Heart left ventricle (tissue), 16 donors: ENCODE results near the gene NR3C2. TPM values are rescaled to one million over a fixed set of nuclear protein-coding genes. Genes with fewer than 3 reads are reported as not detected.
A peak's percentile ranks its signal among the peaks of the same experiment; 100 is the strongest.

ENCODE experiments used
- ATAC-seq, 4 donors: fragments of 200-7000 bp; cut with Tn5 transposase; one replicate each; pipeline ENCODE4 v1.9.1; 2020 to 2022; ENCODE audit warnings: moderate library complexity in 4 of 4, mild to moderate bottlenecking in 3 of 4, moderate number of reproducible peaks in 1 of 4
- DNase-seq, 5 donors: peaks; one replicate each; pipeline ENCODE4 v3.0.0-alpha.2; 2020
- H3K27ac ChIP-seq, 12 donors: fragments of 200-600 bp; sonication (generic) in 4 of 12; one replicate each; pipeline versions ENCODE4 v1.5.0 to v1.8.0; 2016 to 2022; ENCODE audit warnings: mild to moderate bottlenecking in 2 of 12
- H3K27me3 ChIP-seq, 9 donors: fragments of 200-600 bp; sonication (generic) in 2 of 9; one replicate each; pipeline versions ENCODE4 v1.5.1 to v1.8.0; 2016 to 2022; ENCODE audit warnings: mild to moderate bottlenecking in 3 of 9
- H3K36me3 ChIP-seq, 9 donors: fragments of 200-600 bp; sonication (generic) in 2 of 9; one replicate each; pipeline versions ENCODE4 v1.5.0 to v1.8.0; 2018 to 2022; ENCODE audit warnings: mild to moderate bottlenecking in 2 of 9
- H3K4me1 ChIP-seq, 12 donors: fragments of 200-600 bp; sonication (generic) in 4 of 12; one replicate each; pipeline versions ENCODE4 v1.5.0 to v1.8.0; 2016 to 2022; ENCODE audit warnings: mild to moderate bottlenecking in 3 of 12
- H3K4me3 ChIP-seq, 12 donors: fragments of 200-600 bp; sonication (generic) in 4 of 12; one replicate each; pipeline versions ENCODE4 v1.5.0 to v1.8.0; 2017 to 2022; ENCODE audit warnings: mild to moderate bottlenecking in 9 of 12, moderate library complexity in 4 of 12
- H3K9me3 ChIP-seq, 12 donors: fragments of 200-600 bp; sonication (generic) in 4 of 12; one replicate each; pipeline versions ENCODE4 v1.5.0 to v1.8.0; 2016 to 2022; ENCODE audit warnings: mild to moderate bottlenecking in 1 of 12
- CTCF ChIP-seq, 12 donors: fragments of 200-600 bp; sonication (generic) in 4 of 12; IDR thresholded peaks; one replicate each; pipeline versions ENCODE4 v1.5.0 to v1.8.0; 2018 to 2022; ENCODE audit warnings: antibody characterized with exemption in 12 of 12, mild to moderate bottlenecking in 5 of 12
- POLR2A ChIP-seq, 2 donors: fragments of 450-650 bp; IDR thresholded peaks; one replicate each; pipeline ENCODE4 v1.6.1; 2017; ENCODE audit warnings: antibody characterized with exemption in 2 of 2, mild to moderate bottlenecking in 2 of 2, moderate library complexity in 2 of 2
- WGBS, 4 donors: extraction: QIAGEN DNeasy Blood & Tissue Kit in 2 of 4; methylation state at CpG; one replicate each; pipeline versions ENCODE4 v1.1.5 to v1.1.7; 2013 to 2018; 5-methylcytosine and 5-hydroxymethylcytosine counted together
- intact Hi-C, 10 donors: fragments of 100-400 bp; cut with DNase I; formaldehyde crosslinking; loops; one replicate each; pipeline versions ENCODE4 v1.11.1 to v1.14.2; 2022
- polyA plus RNA-seq, 2 donors: library from polyadenylated mRNA; stranded (reverse); fragments of 200-250 nt; gene quantifications; one replicate each; pipeline ENCODE4 v1.2.3, GENCODE V29; 2013
- total RNA-seq, 9 donors: library from RNA; depleted of rRNA in 2 of 9; stranded (reverse); fragments of >200 nt in 2 of 9; fragmentation: NEBNext Ultra II Directional in 3 of 9; extraction: Animal tissue kit (Norgen Biotek cat#: 25700) in 3 of 9; gene quantifications; one replicate each; pipeline versions ENCODE4 v1.1.0 to v1.2.4, GENCODE V29; 2016 to 2023
- donor health status: ischemic (EF 13 %, LVEDD 7.1; RV severe dilation, severe dysfunction).
- donor health status: healthy with polysubstance abuse.
- donor health status: DM: no; HTN: yes; CAD: no.
- donor health status: DM: no; HTN: no; CAD: no.
- donor health status: ischemic (EF 25% LVEDD 6.9; RV normal size, moderate dysfunction).
- donor health status: ischemic (EF 25% LVEDD 5.7; RV mildly dilated, moderate dysfunction).
- donor health status: healthy.
- donor health status: DM: yes; HTN: yes; CAD: no.
- donor health status: ischemic (EF 35%, LVEDD 5.7; RV mildly dilated, moderate dysfunction).
- donor health status: nonischemic (EF 11% LVEDD 7.7; RV severe dilation, severe dysfunction).
- donor health status: DM: yes; HTN: yes; CAD: no.
- donor health status: PGD.
- donor health status: ischemic (EF 29% LVEDD 5.4; RV normal size, mild dysfunction).
- donor health status: nonischemic (EF 23%, LVEDD 6.1; RV moderate dilation, normal function).

Gene NR3C2
- total and polyA plus RNA-seq, 11 donors: 3.6 to 26.5 (median 18.4) TPM

- DNase-seq: no peak
- H3K27ac ChIP-seq: no peak overlapping the region
- H3K4me1 ChIP-seq: peaks cover 0 to 38% (median 16%) of the 10 kb centered on the region in 12 donors
- TF ChIP-seq POLR2A (IDR thresholded peaks at IDR 0.05): no peak
- TF ChIP-seq CTCF (IDR thresholded peaks at IDR 0.05): no peak
- no peak for ATAC-seq
- no peaks in the 10 kb centered on the region for H3K9me3 ChIP-seq
- no peaks in the 10 kb centered on the region for H3K36me3 ChIP-seq
- H3K4me3 ChIP-seq: no peak overlapping the region
- H3K27me3 ChIP-seq: peaks cover 0 to 2% (median 0%) of the 10 kb centered on the region in 9 donors
- 72 to 83% (median 75%) methylated on average over 2 of the region's 2 CpGs for WGBS, 4 donors
- intact Hi-C loops: loop anchor here in 8 of 10 donors (5.0 to 10.0 kb wide), 4 partner anchors 163 to 395 kb away; no protein-coding TSS in a partner anchor
Observed at GRCh38 chr4:148449921-148450320, 7.7 kb upstream of the NR3C2 start.

GRCh38 chr4:148448141-148448540 is 5.9 kb upstream of the NR3C2 start:
- TF ChIP-seq POLR2A (IDR thresholded peaks at IDR 0.05) (no peak), CTCF (IDR thresholded peaks at IDR 0.05) (no peak)
- Histone ChIP-seq H3K4me3 (peak overlapping the region in 4 of 12 donors; percentile 31 to 52 (median 36)), H3K27ac (peak overlapping the region in 6 of 12 donors; percentile 11 to 58 (median 46)), H3K27me3 (peaks cover 0 to 18% (median 0%) of the 10 kb centered on the region in 9 donors), H3K4me1 (peaks cover 0 to 42% (median 17%) of the 10 kb centered on the region in 12 donors), H3K9me3 (no peaks in the 10 kb centered on the region), H3K36me3 (no peaks in the 10 kb centered on the region)
- ATAC-seq (no peak), DNase-seq (no peak)
- intact Hi-C loops: loop anchor here in 8 of 10 donors (5.0 to 10.0 kb wide), 4 partner anchors 161 to 393 kb away; no protein-coding TSS in a partner anchor

GRCh38 chr4:148447681-148448080 is 5.5 kb upstream of the NR3C2 start:
- 5 to 15% (median 6%) methylated on average over 8 of the region's 8 CpGs for WGBS, 4 donors
- peak in 1 of 4 donors; percentile 29 for ATAC-seq
- no peak for TF ChIP-seq CTCF (IDR thresholded peaks at IDR 0.05)
- TF ChIP-seq POLR2A (IDR thresholded peaks at IDR 0.05): no peak
- DNase-seq: no peak
- Histone ChIP-seq H3K36me3 (no peaks in the 10 kb centered on the region), H3K4me3 (peak overlapping the region in 9 of 12 donors; percentile 18 to 52 (median 35)), H3K4me1 (peaks cover 0 to 42% (median 17%) of the 10 kb centered on the region in 12 donors), H3K27me3 (peaks cover 0 to 18% (median 0%) of the 10 kb centered on the region in 9 donors), H3K9me3 (no peaks in the 10 kb centered on the region), H3K27ac (peak overlapping the region in 10 of 12 donors; percentile 11 to 58 (median 44))
- intact Hi-C loops: loop anchor here in 8 of 10 donors (5.0 to 10.0 kb wide), 4 partner anchors 160 to 393 kb away; no protein-coding TSS in a partner anchor

- H3K27ac ChIP-seq: peak overlapping the region in 11 of 12 donors; percentile 65 to 98 (median 89)
Observed at GRCh38 chr4:148445860-148446330, 3.7 kb upstream of the NR3C2 start.

More at GRCh38 chr4:148445860-148446330, 3.7 kb upstream of the NR3C2 start:
- intact Hi-C loops: loop anchor here in 8 of 10 donors (2.0 to 10.0 kb wide), 5 partner anchors 69 to 391 kb away; no protein-coding TSS in a partner anchor
- ATAC-seq (no peak), DNase-seq (no peak)
- WGBS, 4 donors: 3 to 8% (median 4%) methylated on average over 12 to 13 of the region's 13 CpGs
- peak overlapping the region; percentile 87 to 99 (median 95) for H3K4me3 ChIP-seq
- H3K9me3 ChIP-seq: no peaks in the 10 kb centered on the region
- TF ChIP-seq POLR2A (IDR thresholded peaks at IDR 0.05): no peak
- no peak for TF ChIP-seq CTCF (IDR thresholded peaks at IDR 0.05)
- H3K27me3 ChIP-seq: peaks cover 0 to 25% (median 0%) of the 10 kb centered on the region in 9 donors
- no peaks in the 10 kb centered on the region for H3K36me3 ChIP-seq
- peaks cover 0 to 42% (median 19%) of the 10 kb centered on the region in 12 donors for H3K4me1 ChIP-seq
